ENCODE measurements around the gene TMED5.

DNA sequence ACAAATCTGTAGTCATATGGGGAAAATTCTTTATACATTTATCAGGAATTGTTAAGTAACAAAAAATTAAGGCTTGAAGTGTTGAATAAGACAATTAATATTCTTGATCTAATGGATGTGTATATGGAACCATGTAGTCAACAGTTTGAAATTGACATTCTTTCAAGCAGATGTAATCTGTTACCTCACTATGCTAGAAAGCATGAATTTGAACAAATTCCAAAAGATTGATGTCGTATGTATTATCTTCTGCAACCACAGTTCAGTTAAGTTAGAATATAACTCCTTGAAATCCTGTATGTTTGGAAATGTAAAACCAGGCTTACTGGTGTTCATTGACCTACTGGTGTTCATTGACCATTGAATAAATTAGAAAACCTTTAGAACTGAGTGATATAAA, 16.4 kb upstream of the TMED5 start:
- TF ChIP-seq, protein P1, sequence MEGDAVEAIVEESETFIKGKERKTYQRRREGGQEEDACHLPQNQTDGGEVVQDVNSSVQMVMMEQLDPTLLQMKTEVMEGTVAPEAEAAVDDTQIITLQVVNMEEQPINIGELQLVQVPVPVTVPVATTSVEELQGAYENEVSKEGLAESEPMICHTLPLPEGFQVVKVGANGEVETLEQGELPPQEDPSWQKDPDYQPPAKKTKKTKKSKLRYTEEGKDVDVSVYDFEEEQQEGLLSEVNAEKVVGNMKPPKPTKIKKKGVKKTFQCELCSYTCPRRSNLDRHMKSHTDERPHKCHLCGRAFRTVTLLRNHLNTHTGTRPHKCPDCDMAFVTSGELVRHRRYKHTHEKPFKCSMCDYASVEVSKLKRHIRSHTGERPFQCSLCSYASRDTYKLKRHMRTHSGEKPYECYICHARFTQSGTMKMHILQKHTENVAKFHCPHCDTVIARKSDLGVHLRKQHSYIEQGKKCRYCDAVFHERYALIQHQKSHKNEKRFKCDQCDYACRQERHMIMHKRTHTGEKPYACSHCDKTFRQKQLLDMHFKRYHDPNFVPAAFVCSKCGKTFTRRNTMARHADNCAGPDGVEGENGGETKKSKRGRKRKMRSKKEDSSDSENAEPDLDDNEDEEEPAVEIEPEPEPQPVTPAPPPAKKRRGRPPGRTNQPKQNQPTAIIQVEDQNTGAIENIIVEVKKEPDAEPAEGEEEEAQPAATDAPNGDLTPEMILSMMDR (IDR thresholded peaks at IDR 0.05) = no peak
- TF ChIP-seq EZH2phosphoT487 (IDR thresholded peaks at IDR 0.05) (no peak), EZH2 (IDR thresholded peaks at IDR 0.05) (no peak)

Data from neural progenitor cell (in vitro differentiated cells).